PC-3 (cell line): ENCODE data around the gene SLC9B1. TPM values are rescaled to one million over a fixed set of nuclear protein-coding genes. Genes with fewer than 3 reads are reported as not detected.

ENCODE experiments used
- total RNA-seq: library from RNA; depleted of rRNA; stranded (reverse); fragments of >200 nt; gene quantifications from 2 replicates; pipeline ENCODE4 v1.2.3, GENCODE V29; 2014; rRNA removed

SLC9B1 gene
- total RNA-seq, 1 experiment from 2014 or later = not detected

Other genes with a start within 250 kb of the SLC9B1 start
- gene UBE2D3, start 192.2 kb downstream of the SLC9B1 start, total RNA-seq = 342 and 435 TPM in 2 replicates
- gene CISD2, start 150.7 kb downstream of the SLC9B1 start, total RNA-seq = 30.9 and 36.9 TPM in 2 replicates
- 5.5 and 13.6 TPM in 2 replicates for gene SLC9B2, start 57.1 kb upstream of the SLC9B1 start, total RNA-seq
- gene BDH2, start 80.1 kb upstream of the SLC9B1 start, total RNA-seq = 10.5 and 16.0 TPM in 2 replicates
- 15.3 and 17.3 TPM in 2 replicates for gene CENPE, start 178.6 kb upstream of the SLC9B1 start, total RNA-seq